Lower leg skin (tissue), 3 donors: ENCODE results near the gene AFTPH.

Experiments used
- CTCF ChIP-seq, 3 donors: fragments of 450-650 bp; IDR thresholded peaks; one replicate each; pipeline ENCODE4 v1.5.1; 2016; ENCODE audit warnings: antibody characterized with exemption in 3 of 3, mild to moderate bottlenecking in 3 of 3, moderate library complexity in 2 of 3
- POLR2A ChIP-seq, 2 donors: fragments of 450-650 bp; IDR thresholded peaks; one replicate each; pipeline ENCODE4 v1.6.1; 2016 to 2017; ENCODE audit warnings: antibody characterized with exemption in 2 of 2, mild to moderate bottlenecking in 1 of 2, moderate library complexity in 1 of 2

DNA sequence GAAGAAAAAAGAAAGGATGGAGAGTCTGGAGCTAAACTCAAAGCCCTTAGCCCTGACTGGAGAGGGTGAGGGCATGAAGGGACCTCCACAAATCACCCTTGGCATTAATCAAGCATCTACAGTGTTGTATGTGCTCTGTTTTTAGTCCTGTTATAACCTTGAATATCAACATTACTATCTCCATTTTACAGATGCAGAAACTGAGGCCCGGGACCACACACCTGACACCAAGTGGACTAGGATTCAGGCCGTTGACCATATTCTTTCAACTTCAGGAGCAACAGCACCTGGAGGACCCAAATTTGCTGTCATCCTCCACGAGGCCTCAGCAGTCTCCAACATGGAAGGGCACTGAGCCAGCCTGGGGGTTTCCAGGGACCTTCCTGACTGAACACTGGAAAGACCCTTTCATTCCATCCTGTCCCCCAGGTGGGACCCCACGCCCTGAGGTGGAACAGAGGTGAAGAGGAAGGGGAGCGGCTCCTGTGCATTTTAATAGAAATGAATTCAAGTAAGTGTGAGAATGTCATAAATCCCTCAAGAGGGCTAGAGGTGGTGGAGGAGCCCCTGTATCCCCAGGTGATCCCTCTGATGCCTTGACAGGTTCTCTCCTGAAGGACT, 88.6 kb downstream of the AFTPH start:
- no peak for TF ChIP-seq CTCF (IDR thresholded peaks at IDR 0.05)
- no peak for TF ChIP-seq POLR2A (IDR thresholded peaks at IDR 0.05)
